Activated T-cell treated with anti-CD3 and anti-CD28 coated beads, Interleukin-2, amount 50 U/mL, for 4 hours (primary cell): Measurements from ENCODE around the gene WDTC1. TPM values are rescaled to one million over a fixed set of nuclear protein-coding genes. Genes with fewer than 3 reads are reported as not detected.
A peak's percentile ranks its signal among the peaks of the same experiment; 100 is the strongest.

Source experiments
- ATAC-seq, 2 donors: fragments of 200-7000 bp; cut with Tn5 transposase; one replicate each; pipeline ENCODE4 v1.10.0; 2021
- DNase-seq: peaks from one replicate; pipeline ENCODE4 v3.0.0-alpha.2; 2020
- H3K27me3 Mint-ChIP-seq: one replicate; pipeline ENCODE4 v1.8.0; 2021; ENCODE audit warnings: low read depth, mixed read lengths
- H3K36me3 Mint-ChIP-seq: one replicate; pipeline ENCODE4 v1.8.0; 2022; ENCODE audit warnings: mixed read lengths; ENCODE audit not compliant: insufficient read depth
- H3K4me1 Mint-ChIP-seq: one replicate; pipeline ENCODE4 v1.8.0; 2021; ENCODE audit warnings: low read depth, mixed read lengths
- H3K4me3 Mint-ChIP-seq: one replicate; pipeline ENCODE4 v1.8.0; 2021; ENCODE audit warnings: mild to moderate bottlenecking, moderate library complexity, mixed read lengths
- H3K9me3 Mint-ChIP-seq: one replicate; pipeline ENCODE4 v1.8.0; 2021; ENCODE audit warnings: mixed read lengths
- total RNA-seq, 3 donors: library from RNA; stranded (reverse); gene quantifications; one replicate each; pipeline ENCODE4 v1.2.1, GENCODE V29; 2021

The WDTC1 gene
- total RNA-seq, 3 donors from 2014 or later, result 7.1 to 12.4 (median 10.5) TPM

- Mint-ChIP-seq H3K27me3 (peaks cover 2% of the 10 kb centered on the region), H3K4me3 (no peak overlapping the region), H3K36me3 (peaks cover 4% of the 10 kb centered on the region), H3K4me1 (peaks cover 43% of the 10 kb centered on the region), H3K9me3 (no peaks in the 10 kb centered on the region)
- DNase-seq, result no peak
- ATAC-seq, result no peak
Measured at GRCh38 chr1:27355683-27356082, 121.3 kb downstream of the WDTC1 start.

GRCh38 chr1:27356277-27356618 is 121.8 kb downstream of the WDTC1 start:
- peak overlapping the region; percentile 69 for H3K4me3 Mint-ChIP-seq
- H3K27me3 Mint-ChIP-seq, result peaks cover 2% of the 10 kb centered on the region
- peaks cover 4% of the 10 kb centered on the region for H3K36me3 Mint-ChIP-seq
- ATAC-seq (no peak), DNase-seq (no peak)
- no peaks in the 10 kb centered on the region for H3K9me3 Mint-ChIP-seq
- H3K4me1 Mint-ChIP-seq, result peaks cover 43% of the 10 kb centered on the region

DNA sequence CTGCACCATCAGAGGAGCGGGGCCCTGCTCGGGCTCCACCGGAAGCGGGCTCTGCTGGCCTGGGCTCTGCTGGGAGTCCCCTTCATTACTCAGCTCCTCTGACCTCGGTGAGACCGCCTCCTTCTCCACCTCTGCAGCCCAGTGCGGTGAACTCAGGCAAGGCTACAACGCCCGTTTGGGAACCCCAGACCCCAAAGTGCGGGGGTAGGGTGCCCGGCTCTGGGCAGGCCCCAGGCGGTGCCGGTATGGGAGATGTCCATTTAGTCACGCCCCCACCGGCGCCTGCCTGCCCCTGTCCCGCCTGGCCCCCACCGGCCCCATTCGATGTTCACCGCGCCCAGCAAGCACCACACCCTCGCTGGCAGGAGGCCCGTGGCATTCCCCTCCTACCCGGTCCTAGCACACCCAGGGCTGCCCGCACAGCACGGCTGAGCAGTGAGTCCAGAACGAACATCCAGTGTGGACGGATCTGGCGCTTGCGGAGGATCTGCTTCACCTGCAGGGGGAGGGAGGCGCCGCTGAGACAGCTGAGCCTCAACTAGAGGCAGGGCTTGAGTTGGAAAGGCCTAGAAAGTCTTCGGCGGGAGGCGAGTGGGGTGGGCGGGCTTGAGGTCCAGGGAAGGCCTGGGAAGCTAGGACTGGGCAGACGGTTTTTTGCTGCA is 122.3 kb downstream of the WDTC1 start:
- Mint-ChIP-seq H3K4me1 (peaks cover 43% of the 10 kb centered on the region), H3K9me3 (no peaks in the 10 kb centered on the region), H3K4me3 (peak overlapping the region; percentile 69), H3K36me3 (peaks cover under 1% of the 10 kb centered on the region), H3K27me3 (peaks cover 2% of the 10 kb centered on the region)
- ATAC-seq (peak; percentile 43 to 58), DNase-seq (no peak)

GRCh38 chr1:27357281-27358037 is 123.0 kb downstream of the WDTC1 start:
- H3K36me3 Mint-ChIP-seq, result no peaks in the 10 kb centered on the region
- H3K4me3 Mint-ChIP-seq, result peak overlapping the region; percentile 69
- no peaks in the 10 kb centered on the region for H3K9me3 Mint-ChIP-seq
- DNase-seq (peak; percentile 81), ATAC-seq (peak; percentile 75 to 78)
- peaks cover 2% of the 10 kb centered on the region for H3K27me3 Mint-ChIP-seq
- H3K4me1 Mint-ChIP-seq, result peaks cover 43% of the 10 kb centered on the region

Other genes with a start within 250 kb of the WDTC1 start
- 1 to 10 TPM in 1 of 3 donors, under 1 TPM in 2; 0.61 to 1.5 (median 0.76) TPM for gene TRNP1, start 240.9 kb upstream of the WDTC1 start, total RNA-seq
- under 1 TPM in 2 of 3 donors, not detected in 1; 0.14 to 0.15 TPM for gene TENT5B, start 221.8 kb upstream of the WDTC1 start, total RNA-seq
- 10 to 100 TPM; 19.8 to 21.0 (median 19.8) TPM for gene SLC9A1, start 79.5 kb upstream of the WDTC1 start, total RNA-seq
- 10 to 100 TPM; 51.0 to 55.1 (median 51.7) TPM for gene TMEM222, start 87.5 kb downstream of the WDTC1 start, total RNA-seq
- 1 to 10 TPM; 5.9 to 6.8 (median 6.3) TPM for gene SYTL1, start 107.4 kb downstream of the WDTC1 start, total RNA-seq
- 1 to 10 TPM; 3.1 to 4.8 (median 3.5) TPM for gene MAP3K6, start 132.3 kb downstream of the WDTC1 start, total RNA-seq
- gene FCN3, start 140.2 kb downstream of the WDTC1 start, total RNA-seq, result under 1 TPM in 2 of 3 donors, not detected in 1; 0.33 to 0.34 TPM
- not detected for gene CD164L2, start 148.7 kb downstream of the WDTC1 start, total RNA-seq
- 1 to 10 TPM; 2.7 to 4.9 (median 3.4) TPM for gene GPR3, start 158.0 kb downstream of the WDTC1 start, total RNA-seq